GM15510 (cell line): ENCODE results near the gene CLASP1.

Experiments
- POLR2A ChIP-seq: IDR thresholded peaks from 3 replicates; pipeline ENCODE4 v1.6.1; 2011; ENCODE audit warnings: borderline replicate concordance; ENCODE audit not compliant: insufficient read length; ENCODE audit errors: extremely low read depth

CLASP1 gene

GRCh38 chr2:121294881-121295840 lies 354.1 kb downstream of the CLASP1 start:
- TF ChIP-seq POLR2A, result no peak

GRCh38 chr2:121293450-121294325 lies 355.6 kb downstream of the CLASP1 start:
- no peak for TF ChIP-seq POLR2A

GRCh38 chr2:121291251-121291580 lies 358.0 kb downstream of the CLASP1 start:
- TF ChIP-seq POLR2A, result no peak

GRCh38 chr2:121289271-121289670 lies 360.0 kb downstream of the CLASP1 start:
- no peak for TF ChIP-seq POLR2A

- TF ChIP-seq POLR2A, result no peak
Measured at GRCh38 chr2:121288454-121289231, 360.6 kb downstream of the CLASP1 start.

- no peak for TF ChIP-seq POLR2A
Measured at GRCh38 chr2:121287956-121288355, 361.3 kb downstream of the CLASP1 start.
